ENCODE data around the gene PPP1R13B.

GRCh38 chr14:103725001-103725682, 122.2 kb downstream of the PPP1R13B start:
- TF ChIP-seq CTCF (IDR thresholded peaks at IDR 0.05): no peak
- TF ChIP-seq CREB1 (CRISPR knock-in tag; IDR thresholded peaks at IDR 0.05): no peak
- no peak for TF ChIP-seq USF2 (CRISPR knock-in tag; IDR thresholded peaks at IDR 0.05)
- no peak for TF ChIP-seq MAX (CRISPR knock-in tag; IDR thresholded peaks at IDR 0.05)
- no peak for TF ChIP-seq SMAD4 (CRISPR knock-in tag; IDR thresholded peaks at IDR 0.05)
- no peak for TF ChIP-seq ZNF138 (CRISPR knock-in tag; conservative IDR thresholded peaks at IDR 0.05)

Data from WTC11 (cell line).